Measurements from ENCODE around the gene CFD.
"Not testable (repeated sequence)": the region's sequence is repeated elsewhere in the genome, so short reads cannot be mapped to it uniquely, and the experiment has no call there.

The CFD gene

GRCh38 chr19:876780-877314 lies 17.4 kb downstream of the CFD start:
- no peak for DNase-seq (ENCODE audit: low spot score)
- in situ Hi-C loops (cut with MboI; ENCODE audit: low pct_unique_long_range_greater_than_20kb, low sequenced_read_pairs, unreplicated experiment), result no loop called here

GRCh38 chr19:877992-878660 lies 18.7 kb downstream of the CFD start:
- in situ Hi-C loops (cut with MboI; ENCODE audit: low pct_unique_long_range_greater_than_20kb, low sequenced_read_pairs, unreplicated experiment); DNase-seq (ENCODE audit: low spot score): not testable (repeated sequence)

More at GRCh38 chr19:876780-877314, 17.4 kb downstream of the CFD start:
- TF ChIP-seq, protein P1, sequence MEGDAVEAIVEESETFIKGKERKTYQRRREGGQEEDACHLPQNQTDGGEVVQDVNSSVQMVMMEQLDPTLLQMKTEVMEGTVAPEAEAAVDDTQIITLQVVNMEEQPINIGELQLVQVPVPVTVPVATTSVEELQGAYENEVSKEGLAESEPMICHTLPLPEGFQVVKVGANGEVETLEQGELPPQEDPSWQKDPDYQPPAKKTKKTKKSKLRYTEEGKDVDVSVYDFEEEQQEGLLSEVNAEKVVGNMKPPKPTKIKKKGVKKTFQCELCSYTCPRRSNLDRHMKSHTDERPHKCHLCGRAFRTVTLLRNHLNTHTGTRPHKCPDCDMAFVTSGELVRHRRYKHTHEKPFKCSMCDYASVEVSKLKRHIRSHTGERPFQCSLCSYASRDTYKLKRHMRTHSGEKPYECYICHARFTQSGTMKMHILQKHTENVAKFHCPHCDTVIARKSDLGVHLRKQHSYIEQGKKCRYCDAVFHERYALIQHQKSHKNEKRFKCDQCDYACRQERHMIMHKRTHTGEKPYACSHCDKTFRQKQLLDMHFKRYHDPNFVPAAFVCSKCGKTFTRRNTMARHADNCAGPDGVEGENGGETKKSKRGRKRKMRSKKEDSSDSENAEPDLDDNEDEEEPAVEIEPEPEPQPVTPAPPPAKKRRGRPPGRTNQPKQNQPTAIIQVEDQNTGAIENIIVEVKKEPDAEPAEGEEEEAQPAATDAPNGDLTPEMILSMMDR (IDR thresholded peaks at IDR 0.05; ENCODE audit: extremely low read depth, insufficient read depth, missing control alignments), result no peak

DNA sequence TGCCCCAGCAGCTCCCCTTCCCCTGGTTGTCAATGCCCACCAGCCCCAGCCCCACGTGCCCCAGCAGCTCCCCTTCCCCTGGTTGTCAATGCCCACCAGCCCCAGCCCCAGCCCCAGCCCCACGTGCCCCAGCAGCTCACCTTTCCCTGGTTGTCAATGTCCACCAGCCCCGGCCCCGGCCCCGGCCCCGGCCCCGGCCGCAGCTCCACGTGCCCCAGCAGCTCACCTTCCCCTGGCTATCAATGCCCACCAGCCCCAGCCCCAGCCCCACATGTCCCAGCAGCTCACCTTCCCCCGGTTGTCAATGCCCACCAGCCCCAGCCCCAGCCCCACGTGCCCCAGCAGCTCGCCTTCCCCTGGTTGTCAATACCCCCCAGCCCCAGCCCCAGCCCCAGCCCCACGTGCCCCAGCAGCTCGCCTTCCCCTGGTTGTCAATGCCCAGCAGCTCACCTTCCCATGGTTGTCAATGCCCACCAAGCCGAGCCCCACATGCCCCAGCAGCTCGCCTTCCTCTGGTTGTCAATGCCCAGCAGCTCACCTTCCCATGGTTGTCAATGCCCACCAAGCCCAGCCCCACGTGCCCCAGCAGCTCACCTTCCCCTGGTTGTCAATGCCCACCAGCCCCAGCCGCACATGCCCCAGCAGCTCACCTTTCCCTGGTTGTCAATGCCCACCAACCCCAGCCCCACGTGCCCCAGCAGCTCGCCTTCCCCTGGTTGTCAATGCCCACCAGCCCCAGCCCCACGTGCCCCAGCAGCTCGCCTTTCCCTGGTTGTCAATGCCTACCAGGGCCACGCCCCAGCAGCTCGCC lies 19.5 kb downstream of the CFD start:
- DNase-seq (ENCODE audit: low spot score); in situ Hi-C loops (cut with MboI; ENCODE audit: low pct_unique_long_range_greater_than_20kb, low sequenced_read_pairs, unreplicated experiment): not testable (repeated sequence)

DNA sequence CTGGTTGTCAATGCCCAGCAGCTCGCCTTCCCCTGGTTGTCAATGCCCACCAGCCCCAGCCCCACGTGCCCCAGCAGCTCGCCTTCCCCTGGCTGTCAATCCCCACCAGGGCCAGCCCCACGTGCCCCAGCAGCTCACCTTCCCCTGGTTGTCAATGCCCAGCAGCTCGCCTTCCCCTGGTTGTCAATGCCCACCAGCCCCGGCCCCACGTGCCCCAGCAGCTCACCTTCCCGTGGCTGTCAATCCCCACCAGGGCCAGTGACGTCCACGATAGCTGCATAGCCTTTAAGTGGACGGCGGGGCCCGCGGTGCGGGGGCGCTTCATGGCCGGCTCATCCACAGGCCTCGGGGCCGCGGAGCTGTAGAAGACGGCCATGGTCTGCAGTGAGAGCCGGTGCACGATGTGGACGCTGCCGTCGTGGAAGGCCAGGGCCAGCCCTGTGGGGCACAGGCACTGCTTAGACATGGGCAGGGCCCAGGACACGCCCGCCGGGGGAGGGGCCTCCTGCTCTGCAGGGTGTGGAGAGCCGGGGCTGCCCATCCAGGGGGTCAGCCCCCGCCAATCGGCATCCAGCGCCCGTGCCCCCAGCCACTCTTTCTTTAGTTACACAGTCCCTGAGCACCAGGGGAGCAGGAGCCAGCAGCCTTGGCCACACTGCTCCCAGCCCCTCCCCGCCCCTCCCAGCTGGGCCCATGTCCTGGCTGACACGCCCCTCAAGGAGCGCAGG lies 20.4 kb downstream of the CFD start:
- TF ChIP-seq, protein P1 (IDR thresholded peaks at IDR 0.05; ENCODE audit: extremely low read depth, insufficient read depth, missing control alignments), result no peak
- DNase-seq (ENCODE audit: low spot score), result no peak
- in situ Hi-C loops (cut with MboI; ENCODE audit: low pct_unique_long_range_greater_than_20kb, low sequenced_read_pairs, unreplicated experiment), result no loop called here

DNA sequence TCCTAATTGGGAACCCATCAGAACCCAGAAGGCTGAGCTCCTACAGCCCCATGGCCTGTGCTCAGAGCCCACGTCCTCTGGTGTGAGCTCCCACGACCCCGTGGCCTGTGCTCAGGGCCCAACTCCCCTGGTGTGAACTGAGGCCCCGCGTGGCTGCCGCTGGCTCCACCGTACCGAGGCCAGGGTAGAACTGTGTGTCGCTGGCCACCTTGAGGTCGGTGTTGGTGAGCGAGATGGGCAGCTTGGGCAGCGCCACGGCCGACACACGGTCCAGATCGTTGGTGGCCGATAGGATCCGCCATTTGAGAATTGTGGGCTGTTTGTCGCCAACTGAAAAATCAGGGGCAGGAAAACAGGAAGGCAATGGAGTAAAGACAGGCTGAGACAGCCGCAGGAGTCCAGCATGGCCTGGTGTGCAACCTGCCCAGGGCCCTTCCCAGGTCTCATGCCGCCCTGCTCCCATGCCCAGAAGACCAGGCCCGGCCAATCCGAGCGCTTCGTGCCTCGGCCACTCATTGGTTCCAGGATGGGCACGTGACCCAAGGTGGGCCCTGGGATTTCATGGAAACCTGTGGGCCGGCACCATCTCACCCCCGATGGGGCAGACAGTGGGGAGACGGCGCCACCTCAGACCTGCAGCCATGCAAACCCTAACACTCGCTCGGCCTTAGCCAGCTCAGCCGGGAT lies 22.1 kb downstream of the CFD start:
- in situ Hi-C loops (cut with MboI; ENCODE audit: low pct_unique_long_range_greater_than_20kb, low sequenced_read_pairs, unreplicated experiment), result no loop called here
- TF ChIP-seq, protein P1 (IDR thresholded peaks at IDR 0.05; ENCODE audit: extremely low read depth, insufficient read depth, missing control alignments), result no peak
- DNase-seq (ENCODE audit: low spot score), result no peak

DNA sequence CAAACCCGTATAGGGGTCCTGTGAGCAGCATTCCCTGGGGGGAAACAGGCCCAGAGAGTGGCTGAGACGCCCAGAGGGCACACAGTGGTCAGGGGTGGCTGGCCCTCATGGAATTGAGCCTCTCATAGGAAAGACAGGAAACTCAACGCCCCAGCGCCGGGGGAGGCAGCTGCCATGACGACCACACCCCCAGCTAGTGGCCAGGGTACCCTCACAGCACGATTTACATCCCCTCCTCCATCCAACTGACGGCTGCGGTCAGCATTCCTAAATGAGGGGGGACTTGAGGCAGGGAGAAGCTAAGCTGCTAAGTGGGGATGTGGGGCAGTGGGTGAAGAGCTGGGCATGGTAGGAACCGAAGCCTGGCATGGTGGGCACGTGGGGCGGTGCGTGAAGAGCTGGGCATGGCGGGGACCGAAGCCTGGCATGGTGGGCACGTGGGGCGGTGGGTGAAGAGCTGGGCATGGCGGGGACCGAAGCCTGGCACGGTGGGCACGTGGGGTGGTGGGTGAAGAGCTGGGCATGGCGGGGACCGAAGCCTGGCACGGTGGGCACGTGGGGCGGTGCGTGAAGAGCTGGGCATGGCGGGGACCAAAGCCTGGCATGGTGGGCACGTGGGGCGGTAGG lies 23.5 kb downstream of the CFD start:
- in situ Hi-C loops (cut with MboI; ENCODE audit: low pct_unique_long_range_greater_than_20kb, low sequenced_read_pairs, unreplicated experiment), result no loop called here
- no peak for DNase-seq (ENCODE audit: low spot score)
- TF ChIP-seq, protein P1 (IDR thresholded peaks at IDR 0.05; ENCODE audit: extremely low read depth, insufficient read depth, missing control alignments), result no peak
